ENCODE results near the gene NAA80. TPM values are rescaled to one million over a fixed set of nuclear protein-coding genes. Genes with fewer than 3 reads are reported as not detected.

NAA80 gene
- total and polyA plus RNA-seq, 10 of the 15 experiments (the other 5 are each of a cell fraction or from before 2014, with no cell fraction given): 0.48 to 12.7 (median 6.7) TPM

- no peak overlapping the region for H3K27ac ChIP-seq (ENCODE audit: control insufficient read depth, insufficient read depth)
- in situ Hi-C loops (cut with MboI) (no loop called here), intact Hi-C loops (cut with micrococcal nuclease; ENCODE audit: unreplicated experiment) (loop anchor here (5.0 kb wide), 1 partner anchor 40 kb away; no protein-coding TSS in a partner anchor)
- DNase-seq (ENCODE audit: low read depth, low spot score) (no peak), ATAC-seq (no peak), FAIRE-seq (no peak)
- no peaks in the 10 kb centered on the region for H3K27me3 ChIP-seq (replicated peaks in 1 of 2; ENCODE audit: control insufficient read depth in 2 of 2, insufficient read depth in 2 of 2, low read length in 1 of 2)
- ChIA-PET RAD21 (ENCODE audit: unreplicated experiment) (interaction anchor here (0.9 to 1.2 kb wide), 3 partner anchors 27 to 39 kb away, joined by 3 read pairs; no protein-coding TSS in a partner anchor), CTCF (interaction anchor here (3.2 to 3.5 kb wide), 2 partner anchors 27 to 37 kb away, joined by 10 to 22 read pairs; no protein-coding TSS in a partner anchor), SMC1A (ENCODE audit: uncharacterized antibody, unreplicated experiment) (no interaction called here), POLR2A (interaction anchor here (2.7 kb wide), 1 partner anchor 53 kb away, joined by 11 read pairs; the partner anchor contains the start of genes CYB561D2 and NPRL2)
- peaks cover 2% of the 10 kb centered on the region; the same call in 1 of the 2 replicates for H3K79me2 ChIP-seq (ENCODE audit: control insufficient read depth, insufficient read depth, low read length)
- peaks cover 4% of the 10 kb centered on the region for H3K4me1 ChIP-seq (ENCODE audit: control insufficient read depth, insufficient read depth, low read length)
- no peaks in the 10 kb centered on the region for H4K20me1 ChIP-seq (ENCODE audit: control insufficient read depth, insufficient read depth)
- no TSS peak for BruUV-seq (replicated peaks)
- H3K4me2 ChIP-seq (ENCODE audit: control insufficient read depth, insufficient read depth): no peak overlapping the region; the same call in 1 of the 2 replicates
- H3K36me3 ChIP-seq (ENCODE audit: control insufficient read depth in 2 of 2, insufficient read depth in 2 of 2, low read length in 1 of 2): no peaks in the 10 kb centered on the region
- H2AFZ ChIP-seq (ENCODE audit: control insufficient read depth, low read depth, low read length): no peak overlapping the region
- H3K9ac ChIP-seq (ENCODE audit: control insufficient read depth, insufficient read depth, low read length): no peak overlapping the region
- no peak overlapping the region for H3K4me3 ChIP-seq
- 100% methylated on average over 2 of the region's 2 CpGs for WGBS (ENCODE audit: insufficient coverage, insufficient replicate concordance, low lambda C conversion rate, missing lambda C conversion rate)
- no peaks in the 10 kb centered on the region for H3K9me3 ChIP-seq (replicated peaks; ENCODE audit: control insufficient read depth, insufficient read depth, low read length)
- TF ChIP-seq ATF7 (IDR thresholded peaks at IDR 0.05; ENCODE audit: low read depth) (no peak), CUX1 (IDR thresholded peaks at IDR 0.05; ENCODE audit: insufficient replicate concordance, low read depth, low read length) (no peak), NFXL1 (IDR thresholded peaks at IDR 0.05; ENCODE audit: borderline replicate concordance) (no peak), NR2C1 (IDR thresholded peaks at IDR 0.05) (no peak), SMAD5 (IDR thresholded peaks at IDR 0.05; ENCODE audit: low read depth) (no peak), DPF2 (IDR thresholded peaks at IDR 0.05) (no peak), ZBTB40 (IDR thresholded peaks at IDR 0.05; ENCODE audit: borderline replicate concordance) (no peak), NFYB (IDR thresholded peaks at IDR 0.05; ENCODE audit: insufficient read depth, low read depth, low read length) (no peak), CHD1 (IDR thresholded peaks at IDR 0.05; ENCODE audit: low read depth, low read length) (no peak), RFX5 (IDR thresholded peaks at IDR 0.05; ENCODE audit: low read depth, low read length) (no peak), CREM (IDR thresholded peaks at IDR 0.05; ENCODE audit: low read depth) (no peak)
These were observed 1.8 kb downstream of the NAA80 start for GRCh38 chr3:50297384-50297775.

Measured in GM12878 (cell line).